Bronchial epithelial cell (primary cell): Measurements from ENCODE around the gene HDAC4. TPM values are rescaled to one million over a fixed set of nuclear protein-coding genes. Genes with fewer than 3 reads are reported as not detected.
A peak's percentile ranks its signal among the peaks of the same experiment; 100 is the strongest.

Source experiments
- DNase-seq: peaks from one replicate; pipeline ENCODE4 v3.0.0-alpha.2; 2010; ENCODE audit warnings: low read depth
- FAIRE-seq: peaks from 2 replicates; lab custom pipeline; 2011; peaks lifted over from hg19 to GRCh38; lab: Jason Lieb, UNC
- H3K27me3 ChIP-seq: 2 replicates; pipeline ENCODE4 v1.5.1; 2011; ENCODE audit warnings: low read length; ENCODE audit not compliant: control insufficient read depth, insufficient read depth
- H3K36me3 ChIP-seq: 2 replicates; pipeline ENCODE4 v1.5.1; 2011; ENCODE audit warnings: low read length; ENCODE audit not compliant: control insufficient read depth, insufficient read depth
- H3K4me3 ChIP-seq: 2 replicates; pipeline ENCODE4 v1.5.1; 2011; ENCODE audit warnings: mild to moderate bottlenecking, low read depth, low read length, control low read depth
- CTCF ChIP-seq: IDR thresholded peaks from 2 replicates; pipeline ENCODE4 v1.5.1; 2011; ENCODE audit warnings: mild to moderate bottlenecking, moderate library complexity, low read length, control low read depth, inconsistent platforms; ENCODE audit not compliant: insufficient read depth, severe bottlenecking
- total RNA-seq: library from RNA; depleted of rRNA; stranded (reverse); fragments of >200 nt; gene quantifications from 2 replicates; pipeline ENCODE4 v1.2.1, GENCODE V29; 2014

Gene HDAC4
- total RNA-seq, 1 donor from 2014 or later = 5.3 TPM

DNA sequence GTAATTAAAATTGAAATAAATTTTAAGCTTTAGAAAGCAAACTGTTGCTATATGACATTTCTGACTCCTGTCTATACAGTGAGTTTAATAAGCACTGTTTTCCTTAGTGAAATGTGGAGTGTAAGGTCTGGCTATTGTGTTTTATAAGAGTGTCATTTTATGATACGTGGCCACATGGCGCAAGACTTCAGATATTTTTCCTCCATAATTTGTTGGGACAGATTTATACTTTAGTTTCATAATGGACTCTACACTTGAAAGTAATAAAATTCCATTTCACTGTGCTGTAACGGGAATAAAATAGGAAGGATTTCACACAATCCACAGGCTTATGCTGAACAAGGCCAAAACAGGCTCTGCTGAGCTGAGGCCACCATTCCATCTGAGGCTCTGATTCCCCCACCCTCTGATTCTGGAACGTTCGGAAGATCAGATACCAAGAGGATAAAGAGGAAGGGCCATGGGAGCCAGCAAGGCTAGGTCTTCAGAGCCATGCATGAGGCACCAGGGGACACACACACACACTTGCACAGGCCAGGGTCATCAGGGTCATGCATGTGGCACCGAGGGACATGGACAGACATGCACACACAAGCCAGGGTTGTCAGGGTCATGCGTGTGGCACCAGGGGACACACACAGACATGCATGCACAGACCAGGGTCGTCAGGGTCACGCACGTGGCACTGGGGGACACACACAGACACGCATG is 35.6 kb downstream of the HDAC4 start:
- Histone ChIP-seq H3K27me3 (no peaks in the 10 kb centered on the region), H3K36me3 (no peaks in the 10 kb centered on the region), H3K4me3 (no peak overlapping the region)
- no peak for FAIRE-seq
- TF ChIP-seq CTCF = no peak
- no peak for DNase-seq

- DNase-seq = no peak
- Histone ChIP-seq H3K27me3 (no peaks in the 10 kb centered on the region), H3K4me3 (no peak overlapping the region), H3K36me3 (no peaks in the 10 kb centered on the region)
- TF ChIP-seq CTCF = no peak
- peak; percentile 60 for FAIRE-seq
Observed at GRCh38 chr2:239363946-239364637, 36.7 kb downstream of the HDAC4 start.

GRCh38 chr2:239362507-239362906 is 38.3 kb downstream of the HDAC4 start:
- FAIRE-seq (no peak), DNase-seq (no peak)
- H3K36me3 ChIP-seq = no peaks in the 10 kb centered on the region
- no peak for TF ChIP-seq CTCF
- no peaks in the 10 kb centered on the region for H3K27me3 ChIP-seq
- H3K4me3 ChIP-seq = no peak overlapping the region

- H3K4me3 ChIP-seq = no peak overlapping the region
- no peak for FAIRE-seq
Observed at GRCh38 chr2:239361311-239361642, 39.5 kb downstream of the HDAC4 start.

DNA sequence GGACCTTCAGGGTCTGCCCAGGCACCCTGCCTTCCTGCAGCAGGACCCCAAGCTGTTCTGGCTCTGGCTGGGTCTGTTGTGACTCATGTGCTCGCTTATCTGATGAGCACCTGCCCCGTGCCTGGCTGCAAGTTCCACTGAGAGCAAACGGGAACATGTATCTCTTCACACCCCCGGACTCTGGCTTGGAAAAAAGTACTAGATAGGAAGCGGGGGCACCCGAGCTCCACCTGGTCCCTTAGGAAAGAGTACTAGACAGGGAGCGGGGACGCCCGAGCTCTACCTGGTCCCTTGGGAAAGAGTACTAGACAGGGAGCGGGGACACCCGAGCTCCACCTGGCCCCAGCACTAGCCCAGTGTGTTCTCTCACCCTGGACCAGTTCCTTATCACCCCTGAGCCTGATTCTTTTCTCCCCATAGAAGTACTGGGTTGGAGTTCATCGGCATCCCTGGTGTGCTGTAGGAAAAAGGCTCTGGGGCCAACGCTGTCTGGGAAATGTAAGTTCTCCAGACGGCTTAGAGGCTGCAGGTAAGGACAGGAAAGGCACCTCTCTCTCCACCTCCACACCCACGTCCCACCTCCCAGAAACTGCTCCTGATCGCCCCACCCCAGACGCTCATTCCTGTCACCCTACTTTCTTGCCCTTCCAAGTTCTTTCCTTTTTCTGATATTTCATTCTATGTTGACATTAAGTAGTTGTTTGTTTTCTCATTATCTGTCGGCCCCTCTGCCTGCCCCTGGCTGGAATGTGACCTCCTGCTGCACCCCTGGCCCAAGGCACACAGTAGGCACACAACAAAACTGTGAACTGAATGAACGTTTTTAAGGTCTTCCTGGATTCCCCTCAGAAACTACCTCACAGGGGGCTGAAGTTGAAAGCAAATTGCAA is 40.2 kb downstream of the HDAC4 start:
- TF ChIP-seq CTCF = no peak
- H3K4me3 ChIP-seq = no peak overlapping the region
- no peaks in the 10 kb centered on the region for H3K27me3 ChIP-seq
- no peaks in the 10 kb centered on the region for H3K36me3 ChIP-seq
- no peak for DNase-seq
- FAIRE-seq = no peak

More at GRCh38 chr2:239361311-239361642, 39.5 kb downstream of the HDAC4 start:
- peak; percentile 6 for TF ChIP-seq CTCF
- H3K27me3 ChIP-seq = no peaks in the 10 kb centered on the region
- no peak for DNase-seq
- no peaks in the 10 kb centered on the region for H3K36me3 ChIP-seq
